GM23338 (cell line): ENCODE data around the gene TMCO4. TPM values are rescaled to one million over a fixed set of nuclear protein-coding genes. Genes with fewer than 3 reads are reported as not detected.

ENCODE experiments used
- ATAC-seq: fragments of 200-7000 bp; cut with Tn5 transposase; 3 replicates; pipeline ENCODE4 v1.9.1; 2020
- DNase-seq: peaks from one replicate; pipeline ENCODE4 v3.0.0-alpha.2; 2015; ENCODE audit warnings: low spot score
- H2AFZ ChIP-seq: fragments of 200-600 bp; sonication (generic); 2 replicates; pipeline ENCODE4 v1.8.0; 2016; ENCODE audit warnings: antibody characterized with exemption, mild to moderate bottlenecking, moderate library complexity
- H3F3A ChIP-seq: fragments of 200-600 bp; sonication (generic); replicated peaks from 2 replicates; pipeline ENCODE4 v1.8.0; 2017; ENCODE audit warnings: antibody characterized with exemption, mixed run types, low read depth
- H3K27ac ChIP-seq: fragments of 200-600 bp; sonication (generic); 2 replicates; pipeline ENCODE4 v1.6.1; 2016; ENCODE audit warnings: low read depth
- H3K27me3 ChIP-seq: fragments of 200-600 bp; sonication (generic); 2 replicates; pipeline ENCODE4 v1.8.0; 2016; ENCODE audit warnings: mild to moderate bottlenecking, mixed run types, moderate library complexity; ENCODE audit not compliant: insufficient read depth
- H3K36me3 ChIP-seq: fragments of 200-600 bp; sonication (generic); 2 replicates; pipeline ENCODE4 v1.8.0; 2016; ENCODE audit warnings: mild to moderate bottlenecking; ENCODE audit not compliant: insufficient read depth
- H3K4me1 ChIP-seq: fragments of 200-600 bp; sonication (generic); 2 replicates; pipeline ENCODE4 v1.8.0; 2016; ENCODE audit warnings: mild to moderate bottlenecking, moderate library complexity; ENCODE audit not compliant: insufficient read depth
- H3K4me2 ChIP-seq: fragments of 200-600 bp; sonication (generic); 2 replicates; pipeline ENCODE4 v1.7.1; 2017; ENCODE audit warnings: mixed run types
- H3K4me3 ChIP-seq: fragments of 200-600 bp; sonication (generic); 2 replicates; pipeline ENCODE4 v1.6.1; 2016; ENCODE audit warnings: mixed run types
- H3K79me2 ChIP-seq: fragments of 200-600 bp; sonication (generic); replicated peaks from 2 replicates; pipeline ENCODE4 v1.8.0; 2017; ENCODE audit warnings: mild to moderate bottlenecking; ENCODE audit not compliant: insufficient read depth
- H3K9me2 ChIP-seq: fragments of 200-600 bp; sonication (generic); 2 replicates; pipeline ENCODE4 v1.8.0; 2017; ENCODE audit not compliant: insufficient read depth
- H4K20me1 ChIP-seq: fragments of 200-600 bp; sonication (generic); replicated peaks from 2 replicates; pipeline ENCODE4 v1.8.0; 2017; ENCODE audit warnings: mild to moderate bottlenecking; ENCODE audit not compliant: insufficient read depth
- H3K27ac Mint-ChIP-seq: 2 replicates; pipeline ENCODE4 v1.8.0; 2020; ENCODE audit warnings: inconsistent platforms, mild to moderate bottlenecking, moderate library complexity, mixed read lengths
- H3K27me3 Mint-ChIP-seq: 3 replicates; pipeline ENCODE4 v1.8.0; 2022; ENCODE audit warnings: low read depth, mild to moderate bottlenecking, moderate library complexity, mixed read lengths, inconsistent platforms; ENCODE audit not compliant: insufficient read depth, poor library complexity
- H3K36me3 Mint-ChIP-seq: 3 replicates; pipeline ENCODE4 v1.8.0; 2021; ENCODE audit warnings: low read depth, mild to moderate bottlenecking, inconsistent platforms, moderate library complexity, mixed read lengths
- H3K4me1 Mint-ChIP-seq: 3 replicates; pipeline ENCODE4 v1.8.0; 2020; ENCODE audit warnings: mild to moderate bottlenecking, inconsistent platforms, mixed read lengths
- H3K4me3 Mint-ChIP-seq: 3 replicates; pipeline ENCODE4 v1.8.0; 2021; ENCODE audit warnings: moderate library complexity, mild to moderate bottlenecking, inconsistent platforms, mixed read lengths
- H3K9me3 Mint-ChIP-seq: 3 replicates; pipeline ENCODE4 v1.8.0; 2020; ENCODE audit warnings: moderate library complexity, mild to moderate bottlenecking, inconsistent platforms, mixed read lengths
- EZH2 ChIP-seq: fragments of 200-600 bp; sonication (generic); IDR thresholded peaks from one replicate; pipeline ENCODE4 v1.8.0; 2017; ENCODE audit warnings: antibody characterized with exemption, mild to moderate bottlenecking, low read depth; ENCODE audit not compliant: unreplicated experiment
- EZH2phosphoT487 ChIP-seq: fragments of 200-600 bp; sonication (generic); IDR thresholded peaks from one replicate; pipeline ENCODE4 v1.8.1; 2018; ENCODE audit warnings: antibody characterized with exemption; ENCODE audit not compliant: unreplicated experiment
- NANOG ChIP-seq: IDR thresholded peaks from 2 replicates; pipeline ENCODE4 v1.6.1; 2016; ENCODE audit warnings: antibody characterized with exemption, borderline replicate concordance
- REST ChIP-seq: IDR thresholded peaks from one replicate; pipeline ENCODE4 v1.6.1; 2018; ENCODE audit warnings: antibody characterized with exemption; ENCODE audit not compliant: unreplicated experiment
- STAT1 ChIP-seq: IDR thresholded peaks from one replicate; pipeline ENCODE4 v1.6.1; 2016; ENCODE audit warnings: antibody characterized with exemption; ENCODE audit not compliant: unreplicated experiment
- ZNF114 ChIP-seq: fragments of 250-450 bp; sonication (Bioruptor Pico); IDR thresholded peaks from 2 replicates; pipeline ENCODE4 v1.5.0; 2020; ENCODE audit warnings: mild to moderate bottlenecking, moderate library complexity
- ZNF462 ChIP-seq: fragments of 250-450 bp; sonication (Bioruptor Pico); IDR thresholded peaks from 2 replicates; pipeline ENCODE4 v1.5.0; 2020; ENCODE audit warnings: mild to moderate bottlenecking, moderate library complexity
- polyA plus RNA-seq: library from polyadenylated mRNA; unstranded; fragments of >200 nt; fragmentation: Nextera tagmentation; extraction: Ambion mirVana; gene quantifications from 2 replicates; pipeline ENCODE4 v1.2.1, GENCODE V29; 2016
- total RNA-seq: library from RNA; depleted of rRNA; stranded (reverse); fragments of >200 nt; shearing (Covaris generic); gene quantifications from 2 replicates; pipeline ENCODE4 v1.2.3, GENCODE V29; 2014

TMCO4 gene
- total and polyA plus RNA-seq, 2 experiments from 2014 or later = 2.6 to 6.9 TPM

GRCh38 chr1:19682257-19682656 is 117.5 kb downstream of the TMCO4 start:
- TF ChIP-seq EZH2 (no peak), ZNF114 (CRISPR knock-in tag) (no peak), NANOG (no peak), ZNF462 (CRISPR knock-in tag) (no peak), EZH2phosphoT487 (no peak)
- ATAC-seq (no peak), DNase-seq (no peak)
- H4K20me1 ChIP-seq = no peaks in the 10 kb centered on the region
- Mint-ChIP-seq H3K27me3 (peaks cover 6% of the 10 kb centered on the region), H3K27ac (no peak overlapping the region), H3K4me3 (no peak overlapping the region), H3K9me3 (no peaks in the 10 kb centered on the region; the same call in 2 of the 3 replicates), H3K36me3 (peaks cover 2% of the 10 kb centered on the region; the same call in 1 of the 3 replicates), H3K4me1 (peaks cover 18% of the 10 kb centered on the region)
- H3K9me2 ChIP-seq = no peaks in the 10 kb centered on the region
- H3K79me2 ChIP-seq = no peaks in the 10 kb centered on the region
- no peak overlapping the region for H3K4me3 ChIP-seq
- no peak overlapping the region for H3K4me2 ChIP-seq
- no peak overlapping the region for H2AFZ ChIP-seq
- H3K27me3 ChIP-seq = no peaks in the 10 kb centered on the region
- H3K36me3 ChIP-seq = no peaks in the 10 kb centered on the region
- no peak overlapping the region for H3K27ac ChIP-seq
- no peaks in the 10 kb centered on the region for H3F3A ChIP-seq
- peaks cover 11% of the 10 kb centered on the region; the same call in 1 of the 2 replicates for H3K4me1 ChIP-seq

- H3K9me2 ChIP-seq = no peaks in the 10 kb centered on the region
- Mint-ChIP-seq H3K36me3 (no peaks in the 10 kb centered on the region), H3K4me1 (peaks cover 14% of the 10 kb centered on the region), H3K9me3 (no peaks in the 10 kb centered on the region; the same call in 2 of the 3 replicates), H3K27me3 (peaks cover 5% of the 10 kb centered on the region), H3K4me3 (no peak overlapping the region), H3K27ac (no peak overlapping the region)
- H3K36me3 ChIP-seq = no peaks in the 10 kb centered on the region
- DNase-seq (peak; percentile 45), ATAC-seq (peak; percentile 50)
- no peaks in the 10 kb centered on the region for H3K79me2 ChIP-seq
- no peaks in the 10 kb centered on the region for H4K20me1 ChIP-seq
- no peaks in the 10 kb centered on the region for H3F3A ChIP-seq
- H3K4me3 ChIP-seq = no peak overlapping the region
- H3K27me3 ChIP-seq = no peaks in the 10 kb centered on the region
- no peaks in the 10 kb centered on the region for H3K4me1 ChIP-seq
- no peak overlapping the region for H2AFZ ChIP-seq
- peak; percentile 68 for TF ChIP-seq REST
- no peak for TF ChIP-seq STAT1
- no peak overlapping the region for H3K4me2 ChIP-seq
- no peak overlapping the region for H3K27ac ChIP-seq
Observed at GRCh38 chr1:19680644-19681043, 119.1 kb downstream of the TMCO4 start.
